ENCODE measurements around the gene CABP1. TPM values are rescaled to one million over a fixed set of nuclear protein-coding genes. Genes with fewer than 3 reads are reported as not detected.
A peak's percentile ranks its signal among the peaks of the same experiment; 100 is the strongest.

CABP1 gene
- total RNA-seq, 4 donors from 2014 or later = 0.60 to 7.5 (median 4.4) TPM; not detected in 1

- no peak for DNase-seq
- intact Hi-C loops (cut with DNase I; ENCODE audit: low total_unique reads) (no loop called here), in situ Hi-C loops (cut with MboI; ENCODE audit: low pct_ligation_motif_present in 1 of 4, low pct_unique_long_range_greater_than_20kb in 1 of 4, low sequenced_read_pairs in 3 of 4) (no loop called here)
- H3K4me1 ChIP-seq = peaks cover 0 to 21% (median 13%) of the 10 kb centered on the region in 4 donors
- WGBS, 2 donors (ENCODE audit: low coverage in 1 of 2) = 50 to 59% methylated on average over 2 to 12 of the region's 12 CpGs
- TF ChIP-seq CTCF (IDR thresholded peaks at IDR 0.05) = no peak
- TF ChIP-seq POLR2AphosphoS5 (IDR thresholded peaks at IDR 0.05) = no peak
- no peaks in the 10 kb centered on the region for H3K9me3 ChIP-seq
- H3K36me3 ChIP-seq = no peaks in the 10 kb centered on the region
- H3K4me3 ChIP-seq = peak overlapping the region in 1 of 4 donors; percentile 39
- H3K27me3 ChIP-seq = peaks cover 13% of the 10 kb centered on the region
- H3K27ac ChIP-seq = peak overlapping the region; percentile 26 to 67 (median 64)
Observed at GRCh38 chr12:120650233-120650690, 9.8 kb downstream of the CABP1 start.

- DNase-seq = no peak
- intact Hi-C loops (cut with DNase I; ENCODE audit: low total_unique reads) (no loop called here), in situ Hi-C loops (cut with MboI; ENCODE audit: low pct_ligation_motif_present in 1 of 4, low pct_unique_long_range_greater_than_20kb in 1 of 4, low sequenced_read_pairs in 3 of 4) (no loop called here)
- Histone ChIP-seq H3K4me3 (no peak overlapping the region), H3K27me3 (no peaks in the 10 kb centered on the region), H3K4me1 (peaks cover 0 to 19% (median 13%) of the 10 kb centered on the region in 4 donors), H3K36me3 (no peaks in the 10 kb centered on the region), H3K9me3 (no peaks in the 10 kb centered on the region), H3K27ac (peak overlapping the region in 3 of 4 donors; percentile 20 to 65 (median 31))
- WGBS, 2 donors (ENCODE audit: low coverage in 1 of 2) = 62 to 75% methylated on average over 5 of the region's 5 CpGs
- TF ChIP-seq CTCF (IDR thresholded peaks at IDR 0.05) (no peak), EP300 (IDR thresholded peaks at IDR 0.05; ENCODE audit: low read depth) (no peak), POLR2A (IDR thresholded peaks at IDR 0.05) (no peak), POLR2AphosphoS5 (IDR thresholded peaks at IDR 0.05) (no peak)
Observed at GRCh38 chr12:120651821-120652220, 11.4 kb downstream of the CABP1 start.

- no peak for DNase-seq
- Histone ChIP-seq H3K4me3 (no peak overlapping the region), H3K36me3 (no peaks in the 10 kb centered on the region), H3K27ac (peak overlapping the region; percentile 1 to 65 (median 32)), H3K4me1 (peaks cover 0 to 16% (median 13%) of the 10 kb centered on the region in 4 donors), H3K27me3 (no peaks in the 10 kb centered on the region), H3K9me3 (no peaks in the 10 kb centered on the region)
- intact Hi-C loops (cut with DNase I; ENCODE audit: low total_unique reads) = no loop called here
- WGBS, 2 donors (ENCODE audit: low coverage in 1 of 2) = 63 to 69% methylated on average over 7 to 10 of the region's 10 CpGs
- no peak for TF ChIP-seq POLR2AphosphoS5 (IDR thresholded peaks at IDR 0.05)
- no peak for TF ChIP-seq CTCF (IDR thresholded peaks at IDR 0.05)
- TF ChIP-seq EP300 (IDR thresholded peaks at IDR 0.05; ENCODE audit: low read depth) = no peak
- TF ChIP-seq POLR2A (IDR thresholded peaks at IDR 0.05) = no peak
- in situ Hi-C loops (cut with MboI; ENCODE audit: low pct_ligation_motif_present in 1 of 4, low pct_unique_long_range_greater_than_20kb in 1 of 4, low sequenced_read_pairs in 3 of 4) = no loop called here
Observed at GRCh38 chr12:120652656-120653435, 12.4 kb downstream of the CABP1 start.

GRCh38 chr12:120653611-120654010 is 13.2 kb downstream of the CABP1 start:
- DNase-seq = no peak
- H3K4me1 ChIP-seq = peaks cover 0 to 15% (median 13%) of the 10 kb centered on the region in 4 donors
- no peaks in the 10 kb centered on the region for H3K27me3 ChIP-seq
- TF ChIP-seq CTCF (IDR thresholded peaks at IDR 0.05) (no peak), EP300 (IDR thresholded peaks at IDR 0.05; ENCODE audit: low read depth) (no peak), POLR2AphosphoS5 (IDR thresholded peaks at IDR 0.05) (no peak), POLR2A (IDR thresholded peaks at IDR 0.05) (no peak)
- peak overlapping the region; percentile 43 to 70 (median 64) for H3K27ac ChIP-seq
- no peaks in the 10 kb centered on the region for H3K9me3 ChIP-seq
- no peaks in the 10 kb centered on the region for H3K36me3 ChIP-seq
- H3K4me3 ChIP-seq = no peak overlapping the region
- intact Hi-C loops (cut with DNase I; ENCODE audit: low total_unique reads) = no loop called here
- in situ Hi-C loops (cut with MboI; ENCODE audit: low pct_ligation_motif_present in 1 of 4, low pct_unique_long_range_greater_than_20kb in 1 of 4, low sequenced_read_pairs in 3 of 4) = no loop called here
- 87% methylated on average over 11 of the region's 11 CpGs; no CpG with 5 or more reads in 1 of the 2 donors for WGBS, 2 donors (ENCODE audit: low coverage in 1 of 2)
